PC-3 (cell line): ENCODE data around the gene CYB5R4. TPM values are rescaled to one million over a fixed set of nuclear protein-coding genes. Genes with fewer than 3 reads are reported as not detected.

Experiments
- ATAC-seq: fragments of 200-7000 bp; cut with Tn5 transposase; 2 replicates; pipeline ENCODE4 v1.9.1; 2020; ENCODE audit warnings: mild to moderate bottlenecking, moderate library complexity
- BruUV-seq: library from RNA; stranded (reverse); fragments of 400-500 nt; replicated peaks from 2 replicates; lab custom pipeline; 2021; lab: Mats Ljungman, UMichigan
- CTCF ChIA-PET: fragments of 300-600 bp; sonication (Branson Sonifier 250); formaldehyde crosslinking; loops from one replicate; lab custom pipeline; 2022; ENCODE audit warnings: antibody characterized with exemption; lab: Charles Lee
- POLR2A ChIA-PET: fragments of 300-600 bp; sonication (Branson Sonifier 250); formaldehyde crosslinking; loops from one replicate; lab custom pipeline; 2022; ENCODE audit warnings: antibody characterized with exemption; ENCODE audit not compliant: unreplicated experiment; lab: Charles Lee
- DNase-seq: peaks from one replicate; pipeline ENCODE4 v3.0.0-alpha.2; 2015
- H2AFZ ChIP-seq: fragments of 300-600 bp; sonication (generic); 2 replicates; pipeline ENCODE4 v1.6.0; 2016; ENCODE audit warnings: antibody characterized with exemption, low read length
- H3F3A ChIP-seq: fragments of 300-600 bp; sonication (generic); one replicate; pipeline ENCODE4 v1.6.0; 2017; ENCODE audit warnings: antibody characterized with exemption, low read length, control low read depth, mild to moderate bottlenecking; ENCODE audit not compliant: unreplicated experiment
- H3K27ac ChIP-seq: fragments of 300-600 bp; sonication (generic); 2 replicates; pipeline ENCODE4 v1.5.1; 2016; ENCODE audit warnings: mild to moderate bottlenecking, low read length
- H3K27me3 ChIP-seq: fragments of 300-600 bp; sonication (generic); 2 replicates; pipeline ENCODE4 v1.6.1; 2016; ENCODE audit warnings: low read length, mixed read lengths
- H3K36me3 ChIP-seq: fragments of 300-600 bp; sonication (generic); 2 replicates; pipeline ENCODE4 v1.6.1; 2016; ENCODE audit warnings: low read depth, mixed run types, low read length, mixed read lengths
- H3K4me1 ChIP-seq: fragments of 300-600 bp; sonication (generic); 2 replicates; pipeline ENCODE4 v1.5.1; 2016; ENCODE audit warnings: low read length; ENCODE audit not compliant: insufficient read depth
- H3K4me2 ChIP-seq: fragments of 300-600 bp; sonication (generic); 2 replicates; pipeline ENCODE4 v1.6.0; 2016; ENCODE audit warnings: low read length
- H3K4me3 ChIP-seq: fragments of 300-600 bp; sonication (generic); 2 replicates; pipeline ENCODE4 v1.5.1; 2016; ENCODE audit warnings: mild to moderate bottlenecking, low read length, mixed read lengths
- H3K79me2 ChIP-seq: fragments of 300-600 bp; sonication (generic); 2 replicates; pipeline ENCODE4 v1.6.1; 2017; ENCODE audit warnings: low read length, mixed read lengths
- H3K9ac ChIP-seq: fragments of 300-600 bp; sonication (generic); 2 replicates; pipeline ENCODE4 v1.6.0; 2016; ENCODE audit warnings: mild to moderate bottlenecking, low read length
- H3K9me2 ChIP-seq: fragments of 300-600 bp; sonication (generic); replicated peaks from 2 replicates; pipeline ENCODE4 v1.6.1; 2016; ENCODE audit warnings: mixed run types, low read length, mixed read lengths
- H3K9me3 ChIP-seq: fragments of 300-600 bp; sonication (generic); 2 replicates; pipeline ENCODE4 v1.6.1; 2016; ENCODE audit warnings: low read length, mixed read lengths
- H4K20me1 ChIP-seq: fragments of 300-600 bp; sonication (generic); 2 replicates; pipeline ENCODE4 v1.6.1; 2016; ENCODE audit warnings: low read length, mixed read lengths
- CTCF ChIP-seq: fragments of 300-600 bp; sonication (generic); conservative IDR thresholded peaks from 2 replicates; pipeline ENCODE4 v1.5.1; 2017; ENCODE audit warnings: antibody characterized with exemption, low read depth, mild to moderate bottlenecking, low read length
- EZH2 ChIP-seq: fragments of 300-600 bp; sonication (generic); IDR thresholded peaks from one replicate; pipeline ENCODE4 v1.6.1; 2017; ENCODE audit warnings: antibody characterized with exemption, mild to moderate bottlenecking, low read length; ENCODE audit not compliant: unreplicated experiment
- EZH2phosphoT487 ChIP-seq: fragments of 300-600 bp; sonication (generic); IDR thresholded peaks from 2 replicates; pipeline ENCODE4 v1.6.1; 2018; ENCODE audit warnings: mild to moderate bottlenecking, antibody characterized with exemption, low read length, borderline replicate concordance
- intact Hi-C: fragments of 100-400 bp; cut with micrococcal nuclease; formaldehyde crosslinking; loops from 2 replicates; pipeline ENCODE4 v1.9.0; 2023
- total RNA-seq: library from RNA; depleted of rRNA; stranded (reverse); fragments of >200 nt; gene quantifications from 2 replicates; pipeline ENCODE4 v1.2.3, GENCODE V29; 2014

Gene CYB5R4
- total RNA-seq, 1 experiment from 2014 or later = 5.6 TPM

- CTCF ChIA-PET = no interaction called here
- no peaks in the 10 kb centered on the region for H3K9me3 ChIP-seq
Observed at GRCh38 chr6:83844170-83844569, 15.3 kb upstream of the CYB5R4 start.

GRCh38 chr6:83846291-83846690 is 13.2 kb upstream of the CYB5R4 start:
- no TSS peak for BruUV-seq
- H3K9ac ChIP-seq = no peak overlapping the region
- ChIA-PET CTCF (no interaction called here), POLR2A (no interaction called here)
- TF ChIP-seq EZH2phosphoT487 (no peak), CTCF (no peak), EZH2 (no peak)
- H3K4me2 ChIP-seq = no peak overlapping the region
- no peak for ATAC-seq
- H4K20me1 ChIP-seq = no peaks in the 10 kb centered on the region
- no peak overlapping the region for H3K4me3 ChIP-seq
- H3K4me1 ChIP-seq = no peaks in the 10 kb centered on the region
- H3K27me3 ChIP-seq = peaks cover 15% of the 10 kb centered on the region; the same call in 1 of the 2 replicates
- H3K27ac ChIP-seq = no peak overlapping the region
- intact Hi-C loops = no loop called here
- DNase-seq = no peak
- H2AFZ ChIP-seq = no peak overlapping the region
- no peaks in the 10 kb centered on the region for H3K9me3 ChIP-seq
- H3F3A ChIP-seq = no peaks in the 10 kb centered on the region
- no peaks in the 10 kb centered on the region for H3K79me2 ChIP-seq
- H3K36me3 ChIP-seq = no peaks in the 10 kb centered on the region
- no peaks in the 10 kb centered on the region for H3K9me2 ChIP-seq

More at GRCh38 chr6:83844170-83844569, 15.3 kb upstream of the CYB5R4 start:
- Histone ChIP-seq H3F3A (no peaks in the 10 kb centered on the region), H2AFZ (no peak overlapping the region), H3K36me3 (no peaks in the 10 kb centered on the region), H3K9me2 (no peaks in the 10 kb centered on the region), H3K79me2 (no peaks in the 10 kb centered on the region), H3K4me2 (no peak overlapping the region), H3K27me3 (0 out of 2 replicates have a peak, but pooled peaks cover 5% of the 10 kb centered on the region), H3K4me1 (no peaks in the 10 kb centered on the region), H3K9ac (no peak overlapping the region), H3K4me3 (no peak overlapping the region), H3K27ac (no peak overlapping the region), H4K20me1 (no peaks in the 10 kb centered on the region)
- BruUV-seq = no TSS peak
- TF ChIP-seq CTCF (no peak), EZH2 (no peak), EZH2phosphoT487 (no peak)
- DNase-seq = peak; percentile 30
- intact Hi-C loops = no loop called here
- ATAC-seq = peak; percentile 22
- POLR2A ChIA-PET = no interaction called here

- no peak overlapping the region for H3K4me2 ChIP-seq
- H4K20me1 ChIP-seq = no peaks in the 10 kb centered on the region
- no peak for TF ChIP-seq EZH2
- no peak for TF ChIP-seq EZH2phosphoT487
- no peak for TF ChIP-seq CTCF
- no peak overlapping the region for H3K9ac ChIP-seq
- ChIA-PET CTCF (no interaction called here), POLR2A (no interaction called here)
- H3K9me2 ChIP-seq = no peaks in the 10 kb centered on the region
- H3K27ac ChIP-seq = no peak overlapping the region
- ATAC-seq (no peak), DNase-seq (no peak)
- no peak overlapping the region for H3K4me3 ChIP-seq
- no peak overlapping the region for H2AFZ ChIP-seq
- H3K9me3 ChIP-seq = no peaks in the 10 kb centered on the region
- no peaks in the 10 kb centered on the region for H3F3A ChIP-seq
- intact Hi-C loops = no loop called here
- BruUV-seq = no TSS peak
- no peaks in the 10 kb centered on the region for H3K4me1 ChIP-seq
- H3K27me3 ChIP-seq = peaks cover 15% of the 10 kb centered on the region; the same call in 1 of the 2 replicates
- H3K79me2 ChIP-seq = no peaks in the 10 kb centered on the region
- no peaks in the 10 kb centered on the region for H3K36me3 ChIP-seq
Observed at GRCh38 chr6:83847179-83847578, 12.3 kb upstream of the CYB5R4 start.
